HEK293 (cell line): ENCODE results near the gene RBP4.

ENCODE experiments used
- CTCF ChIA-PET: fragments of 350-600 bp; formaldehyde crosslinking; extraction: SDS; loops from one replicate; lab custom pipeline; 2021; ENCODE audit warnings: antibody characterized with exemption; lab: Yijun Ruan, JAX
- POLR2A ChIA-PET: fragments of 300-600 bp; formaldehyde crosslinking; extraction: SDS; loops from one replicate; lab custom pipeline; 2020; ENCODE audit warnings: antibody characterized with exemption, inconsistent platforms; lab: Yijun Ruan, JAX
- H3K27ac ChIP-seq: fragments of 200-500 bp; sonication (Bioruptor generic); 2 replicates; pipeline ENCODE4 v1.5.1; 2014; ENCODE audit warnings: low read depth, low read length, control low read depth, inconsistent platforms; ENCODE audit errors: extremely low read depth
- H3K36me3 ChIP-seq, 2 experiments: fragments of 200-500 bp in 1 of 2; sonication (Bioruptor generic) in 1 of 2; 1 replicate in 1 of 2; 2 replicates in 1 of 2; pipeline ENCODE4 v1.5.1; 2014 to 2017; ENCODE audit warnings: inconsistent platforms in 2 of 2, low read length in 2 of 2; ENCODE audit not compliant: control insufficient read depth in 2 of 2, insufficient read depth in 1 of 2
- H3K4me1 ChIP-seq: fragments of 200-500 bp; sonication (Bioruptor generic); 2 replicates; pipeline ENCODE4 v1.5.1; 2014; ENCODE audit warnings: mild to moderate bottlenecking, low read length, inconsistent platforms; ENCODE audit not compliant: control insufficient read depth, insufficient read depth
- H3K4me3 ChIP-seq: 2 replicates; pipeline ENCODE4 v1.5.1; 2011; ENCODE audit warnings: low read depth, mild to moderate bottlenecking, control low read depth, low read length, moderate library complexity
- H3K9me3 ChIP-seq: fragments of 200-500 bp; sonication (Bioruptor generic); 2 replicates; pipeline ENCODE4 v1.5.1; 2014; ENCODE audit warnings: low read depth, low read length, inconsistent platforms; ENCODE audit not compliant: control insufficient read depth, insufficient read depth
- TRIM28 ChIP-seq: IDR thresholded peaks from 2 replicates; pipeline ENCODE4 v1.6.1; 2011; ENCODE audit warnings: low read length, control low read depth, borderline replicate concordance
- ZNF138 ChIP-seq: fragments of 450-650 bp; formaldehyde crosslinking; IDR thresholded peaks from 2 replicates; pipeline ENCODE4 v1.5.1; 2016; ENCODE audit warnings: missing biosample characterization, missing genetic modification characterization, borderline replicate concordance
- ZNF155 ChIP-seq: fragments of 450-650 bp; formaldehyde crosslinking; IDR thresholded peaks from 2 replicates; pipeline ENCODE4 v1.5.1; 2016; ENCODE audit warnings: missing biosample characterization, missing genetic modification characterization
- ZNF341 ChIP-seq: fragments of 450-650 bp; formaldehyde crosslinking; IDR thresholded peaks from 2 replicates; pipeline ENCODE4; 2016; ENCODE audit warnings: low read depth, missing biosample characterization, missing genetic modification characterization
- ZNF350 ChIP-seq: fragments of 450-650 bp; formaldehyde crosslinking; IDR thresholded peaks from 2 replicates; pipeline ENCODE4 v1.5.0; 2017; ENCODE audit warnings: missing biosample characterization, mild to moderate bottlenecking, missing genetic modification characterization
- ZNF366 ChIP-seq: fragments of 450-650 bp; formaldehyde crosslinking; conservative IDR thresholded peaks from 2 replicates; pipeline ENCODE4 v1.5.1; 2016; ENCODE audit warnings: missing biosample characterization, missing genetic modification characterization
- ZNF433 ChIP-seq: fragments of 450-650 bp; formaldehyde crosslinking; IDR thresholded peaks from 2 replicates; pipeline ENCODE4 v1.5.1; 2016; ENCODE audit warnings: missing biosample characterization, missing genetic modification characterization, low read depth
- ZNF514 ChIP-seq: fragments of 450-650 bp; formaldehyde crosslinking; IDR thresholded peaks from 2 replicates; pipeline ENCODE4 v1.5.1; 2016; ENCODE audit warnings: missing biosample characterization, missing genetic modification characterization
- ZNF558 ChIP-seq: fragments of 450-650 bp; formaldehyde crosslinking; IDR thresholded peaks from 2 replicates; pipeline ENCODE4 v1.5.1; 2016; ENCODE audit warnings: missing biosample characterization, missing genetic modification characterization
- ZNF561 ChIP-seq: fragments of 450-650 bp; IDR thresholded peaks from 2 replicates; pipeline ENCODE4 v1.5.1; 2018; ENCODE audit warnings: missing biosample characterization, missing genetic modification characterization, borderline replicate concordance
- ZNF571 ChIP-seq: fragments of 450-650 bp; formaldehyde crosslinking; IDR thresholded peaks from 2 replicates; pipeline ENCODE4 v1.5.0; 2017; ENCODE audit warnings: missing biosample characterization, missing genetic modification characterization
- ZNF623 ChIP-seq: fragments of 450-650 bp; formaldehyde crosslinking; IDR thresholded peaks from 2 replicates; pipeline ENCODE4 v1.5.1; 2016; ENCODE audit warnings: missing biosample characterization, missing genetic modification characterization
- ZNF837 ChIP-seq: fragments of 450-650 bp; formaldehyde crosslinking; IDR thresholded peaks from 2 replicates; pipeline ENCODE4 v1.5.1; 2016; ENCODE audit warnings: missing biosample characterization, missing genetic modification characterization
- ZXDB ChIP-seq: fragments of 450-650 bp; formaldehyde crosslinking; IDR thresholded peaks from 2 replicates; pipeline ENCODE4 v1.5.1; 2016; ENCODE audit warnings: missing biosample characterization, missing genetic modification characterization
- TF ChIP-seq, protein P1 (sequence below): fragments of 450-650 bp; formaldehyde crosslinking; IDR thresholded peaks from 2 replicates; pipeline ENCODE4 v1.5.1; 2016; ENCODE audit warnings: missing biosample characterization, missing genetic modification characterization
- TF ChIP-seq, protein P2 (sequence below): fragments of 450-650 bp; formaldehyde crosslinking; IDR thresholded peaks from 2 replicates; pipeline ENCODE4 v1.5.1; 2016; ENCODE audit warnings: missing biosample characterization, missing genetic modification characterization
- TF ChIP-seq, protein P3 (sequence below): fragments of 450-650 bp; formaldehyde crosslinking; IDR thresholded peaks from 2 replicates; pipeline ENCODE4 v1.5.1; 2016; ENCODE audit warnings: missing biosample characterization, missing genetic modification characterization, borderline replicate concordance
- TF ChIP-seq, protein P4 (sequence below): fragments of 450-650 bp; formaldehyde crosslinking; IDR thresholded peaks from 2 replicates; pipeline ENCODE4 v1.5.1; 2016; ENCODE audit warnings: missing biosample characterization, missing genetic modification characterization
- TF ChIP-seq, protein P5 (sequence below): fragments of 450-650 bp; formaldehyde crosslinking; IDR thresholded peaks from 2 replicates; pipeline ENCODE4 v1.5.1; 2016; ENCODE audit warnings: missing biosample characterization, missing genetic modification characterization

RBP4 gene

DNA sequence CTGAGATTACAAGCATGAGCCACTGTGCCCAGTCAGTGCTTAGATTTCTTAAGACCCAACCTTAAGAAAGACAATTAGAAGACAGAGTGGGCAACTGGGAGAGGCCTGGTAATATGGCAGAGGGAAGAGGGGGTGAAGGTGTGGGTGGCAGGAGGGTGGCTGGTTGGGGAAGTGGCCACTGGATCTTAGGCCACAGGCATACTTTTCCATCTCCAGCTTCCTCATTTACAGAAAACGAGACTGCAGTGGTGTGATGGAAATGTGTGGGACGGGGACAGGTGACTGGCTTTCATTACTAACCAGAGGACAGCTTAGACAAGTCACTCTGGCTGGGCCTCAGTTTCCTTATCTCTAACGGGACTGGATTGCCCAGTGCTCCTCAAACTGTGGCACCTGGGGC, 35.6 kb downstream of the RBP4 start:
- TF ChIP-seq ZNF561 (tag by site-specific recombination) (no peak), ZNF514 (tag by site-specific recombination) (no peak), ZNF366 (no peak), ZNF433 (no peak), ZXDB (no peak), TRIM28 (no peak), ZNF341 (no peak), ZNF138 (tag by site-specific recombination) (no peak), ZNF558 (tag by site-specific recombination) (no peak), ZNF155 (tag by site-specific recombination) (no peak), ZNF350 (tag by site-specific recombination) (no peak), ZNF623 (no peak), ZNF837 (tag by site-specific recombination) (no peak), ZNF571 (tag by site-specific recombination) (no peak)
- TF ChIP-seq, protein P1, sequence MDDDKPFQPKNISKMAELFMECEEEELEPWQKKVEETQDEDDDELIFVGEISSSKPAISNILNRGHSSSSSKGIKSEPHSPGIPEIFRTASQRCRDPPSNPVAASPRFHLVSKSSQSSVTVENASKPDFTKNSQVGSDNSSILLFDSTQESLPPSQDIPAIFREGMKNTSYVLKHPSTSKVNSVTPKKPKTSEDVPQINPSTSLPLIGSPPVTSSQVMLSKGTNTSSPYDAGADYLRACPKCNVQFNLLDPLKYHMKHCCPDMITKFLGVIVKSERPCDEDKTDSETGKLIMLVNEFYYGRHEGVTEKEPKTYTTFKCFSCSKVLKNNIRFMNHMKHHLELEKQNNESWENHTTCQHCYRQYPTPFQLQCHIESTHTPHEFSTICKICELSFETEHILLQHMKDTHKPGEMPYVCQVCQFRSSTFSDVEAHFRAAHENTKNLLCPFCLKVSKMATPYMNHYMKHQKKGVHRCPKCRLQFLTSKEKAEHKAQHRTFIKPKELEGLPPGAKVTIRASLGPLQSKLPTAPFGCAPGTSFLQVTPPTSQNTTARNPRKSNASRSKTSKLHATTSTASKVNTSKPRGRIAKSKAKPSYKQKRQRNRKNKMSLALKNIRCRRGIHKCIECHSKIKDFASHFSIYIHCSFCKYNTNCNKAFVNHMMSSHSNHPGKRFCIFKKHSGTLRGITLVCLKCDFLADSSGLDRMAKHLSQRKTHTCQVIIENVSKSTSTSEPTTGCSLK = no peak
- TF ChIP-seq, protein P2, sequence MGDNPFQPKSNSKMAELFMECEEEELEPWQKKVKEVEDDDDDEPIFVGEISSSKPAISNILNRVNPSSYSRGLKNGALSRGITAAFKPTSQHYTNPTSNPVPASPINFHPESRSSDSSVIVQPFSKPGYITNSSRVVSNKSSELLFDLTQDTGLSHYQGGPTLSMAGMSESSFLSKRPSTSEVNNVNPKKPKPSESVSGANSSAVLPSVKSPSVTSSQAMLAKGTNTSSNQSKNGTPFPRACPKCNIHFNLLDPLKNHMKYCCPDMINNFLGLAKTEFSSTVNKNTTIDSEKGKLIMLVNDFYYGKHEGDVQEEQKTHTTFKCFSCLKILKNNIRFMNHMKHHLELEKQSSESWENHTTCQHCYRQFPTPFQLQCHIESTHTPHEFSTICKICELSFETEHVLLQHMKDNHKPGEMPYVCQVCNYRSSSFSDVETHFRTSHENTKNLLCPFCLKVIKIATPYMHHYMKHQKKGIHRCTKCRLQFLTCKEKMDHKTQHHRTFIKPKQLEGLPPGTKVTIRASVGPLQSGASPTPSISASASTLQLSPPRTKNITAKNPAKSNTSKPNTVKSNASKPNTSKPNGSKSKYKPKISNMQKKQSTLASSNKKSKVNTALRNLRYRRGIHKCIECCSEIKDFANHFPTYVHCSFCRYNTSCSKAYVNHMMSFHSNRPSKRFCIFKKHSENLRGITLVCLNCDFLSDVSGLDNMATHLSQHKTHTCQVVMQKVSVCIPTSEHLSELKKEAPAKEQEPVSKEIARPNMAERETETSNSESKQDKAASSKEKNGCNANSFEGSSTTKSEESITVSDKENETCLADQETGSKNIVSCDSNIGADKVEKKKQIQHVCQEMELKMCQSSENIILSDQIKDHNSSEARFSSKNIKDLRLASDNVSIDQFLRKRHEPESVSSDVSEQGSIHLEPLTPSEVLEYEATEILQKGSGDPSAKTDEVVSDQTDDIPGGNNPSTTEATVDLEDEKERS (tag by site-specific recombination) = no peak
- TF ChIP-seq, protein P3, sequence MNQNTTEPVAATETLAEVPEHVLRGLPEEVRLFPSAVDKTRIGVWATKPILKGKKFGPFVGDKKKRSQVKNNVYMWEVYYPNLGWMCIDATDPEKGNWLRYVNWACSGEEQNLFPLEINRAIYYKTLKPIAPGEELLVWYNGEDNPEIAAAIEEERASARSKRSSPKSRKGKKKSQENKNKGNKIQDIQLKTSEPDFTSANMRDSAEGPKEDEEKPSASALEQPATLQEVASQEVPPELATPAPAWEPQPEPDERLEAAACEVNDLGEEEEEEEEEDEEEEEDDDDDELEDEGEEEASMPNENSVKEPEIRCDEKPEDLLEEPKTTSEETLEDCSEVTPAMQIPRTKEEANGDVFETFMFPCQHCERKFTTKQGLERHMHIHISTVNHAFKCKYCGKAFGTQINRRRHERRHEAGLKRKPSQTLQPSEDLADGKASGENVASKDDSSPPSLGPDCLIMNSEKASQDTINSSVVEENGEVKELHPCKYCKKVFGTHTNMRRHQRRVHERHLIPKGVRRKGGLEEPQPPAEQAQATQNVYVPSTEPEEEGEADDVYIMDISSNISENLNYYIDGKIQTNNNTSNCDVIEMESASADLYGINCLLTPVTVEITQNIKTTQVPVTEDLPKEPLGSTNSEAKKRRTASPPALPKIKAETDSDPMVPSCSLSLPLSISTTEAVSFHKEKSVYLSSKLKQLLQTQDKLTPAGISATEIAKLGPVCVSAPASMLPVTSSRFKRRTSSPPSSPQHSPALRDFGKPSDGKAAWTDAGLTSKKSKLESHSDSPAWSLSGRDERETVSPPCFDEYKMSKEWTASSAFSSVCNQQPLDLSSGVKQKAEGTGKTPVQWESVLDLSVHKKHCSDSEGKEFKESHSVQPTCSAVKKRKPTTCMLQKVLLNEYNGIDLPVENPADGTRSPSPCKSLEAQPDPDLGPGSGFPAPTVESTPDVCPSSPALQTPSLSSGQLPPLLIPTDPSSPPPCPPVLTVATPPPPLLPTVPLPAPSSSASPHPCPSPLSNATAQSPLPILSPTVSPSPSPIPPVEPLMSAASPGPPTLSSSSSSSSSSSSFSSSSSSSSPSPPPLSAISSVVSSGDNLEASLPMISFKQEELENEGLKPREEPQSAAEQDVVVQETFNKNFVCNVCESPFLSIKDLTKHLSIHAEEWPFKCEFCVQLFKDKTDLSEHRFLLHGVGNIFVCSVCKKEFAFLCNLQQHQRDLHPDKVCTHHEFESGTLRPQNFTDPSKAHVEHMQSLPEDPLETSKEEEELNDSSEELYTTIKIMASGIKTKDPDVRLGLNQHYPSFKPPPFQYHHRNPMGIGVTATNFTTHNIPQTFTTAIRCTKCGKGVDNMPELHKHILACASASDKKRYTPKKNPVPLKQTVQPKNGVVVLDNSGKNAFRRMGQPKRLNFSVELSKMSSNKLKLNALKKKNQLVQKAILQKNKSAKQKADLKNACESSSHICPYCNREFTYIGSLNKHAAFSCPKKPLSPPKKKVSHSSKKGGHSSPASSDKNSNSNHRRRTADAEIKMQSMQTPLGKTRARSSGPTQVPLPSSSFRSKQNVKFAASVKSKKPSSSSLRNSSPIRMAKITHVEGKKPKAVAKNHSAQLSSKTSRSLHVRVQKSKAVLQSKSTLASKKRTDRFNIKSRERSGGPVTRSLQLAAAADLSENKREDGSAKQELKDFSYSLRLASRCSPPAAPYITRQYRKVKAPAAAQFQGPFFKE (tag by site-specific recombination) = no peak
- TF ChIP-seq, protein P4, sequence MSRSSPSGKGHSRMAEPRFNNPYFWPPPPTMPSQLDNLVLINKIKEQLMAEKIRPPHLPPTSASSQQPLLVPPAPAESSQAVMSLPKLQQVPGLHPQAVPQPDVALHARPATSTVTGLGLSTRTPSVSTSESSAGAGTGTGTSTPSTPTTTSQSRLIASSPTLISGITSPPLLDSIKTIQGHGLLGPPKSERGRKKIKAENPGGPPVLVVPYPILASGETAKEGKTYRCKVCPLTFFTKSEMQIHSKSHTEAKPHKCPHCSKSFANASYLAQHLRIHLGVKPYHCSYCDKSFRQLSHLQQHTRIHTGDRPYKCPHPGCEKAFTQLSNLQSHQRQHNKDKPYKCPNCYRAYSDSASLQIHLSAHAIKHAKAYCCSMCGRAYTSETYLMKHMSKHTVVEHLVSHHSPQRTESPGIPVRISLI (tag by site-specific recombination) = no peak
- TF ChIP-seq, protein P5, sequence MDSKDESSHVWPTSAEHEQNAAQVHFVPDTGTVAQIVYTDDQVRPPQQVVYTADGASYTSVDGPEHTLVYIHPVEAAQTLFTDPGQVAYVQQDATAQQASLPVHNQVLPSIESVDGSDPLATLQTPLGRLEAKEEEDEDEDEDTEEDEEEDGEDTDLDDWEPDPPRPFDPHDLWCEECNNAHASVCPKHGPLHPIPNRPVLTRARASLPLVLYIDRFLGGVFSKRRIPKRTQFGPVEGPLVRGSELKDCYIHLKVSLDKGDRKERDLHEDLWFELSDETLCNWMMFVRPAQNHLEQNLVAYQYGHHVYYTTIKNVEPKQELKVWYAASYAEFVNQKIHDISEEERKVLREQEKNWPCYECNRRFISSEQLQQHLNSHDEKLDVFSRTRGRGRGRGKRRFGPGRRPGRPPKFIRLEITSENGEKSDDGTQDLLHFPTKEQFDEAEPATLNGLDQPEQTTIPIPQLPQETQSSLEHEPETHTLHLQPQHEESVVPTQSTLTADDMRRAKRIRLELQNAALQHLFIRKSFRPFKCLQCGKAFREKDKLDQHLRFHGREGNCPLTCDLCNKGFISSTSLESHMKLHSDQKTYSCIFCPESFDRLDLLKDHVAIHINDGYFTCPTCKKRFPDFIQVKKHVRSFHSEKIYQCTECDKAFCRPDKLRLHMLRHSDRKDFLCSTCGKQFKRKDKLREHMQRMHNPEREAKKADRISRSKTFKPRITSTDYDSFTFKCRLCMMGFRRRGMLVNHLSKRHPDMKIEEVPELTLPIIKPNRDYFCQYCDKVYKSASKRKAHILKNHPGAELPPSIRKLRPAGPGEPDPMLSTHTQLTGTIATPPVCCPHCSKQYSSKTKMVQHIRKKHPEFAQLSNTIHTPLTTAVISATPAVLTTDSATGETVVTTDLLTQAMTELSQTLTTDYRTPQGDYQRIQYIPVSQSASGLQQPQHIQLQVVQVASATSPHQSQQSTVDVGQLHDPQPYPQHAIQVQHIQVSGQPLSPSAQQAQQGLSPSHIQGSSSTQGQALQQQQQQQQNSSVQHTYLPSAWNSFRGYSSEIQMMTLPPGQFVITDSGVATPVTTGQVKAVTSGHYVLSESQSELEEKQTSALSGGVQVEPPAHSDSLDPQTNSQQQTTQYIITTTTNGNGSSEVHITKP = no peak
- CTCF ChIA-PET = interaction anchor here (0.6 to 3.7 kb wide), 4 partner anchors 11 to 116 kb away, joined by 3 to 21 read pairs (median 4); no protein-coding TSS in a partner anchor
- no peak overlapping the region for H3K27ac ChIP-seq
- POLR2A ChIA-PET = no interaction called here
- no peaks in the 10 kb centered on the region for H3K36me3 ChIP-seq
- H3K9me3 ChIP-seq = no peaks in the 10 kb centered on the region
- no peak overlapping the region for H3K4me3 ChIP-seq
- no peaks in the 10 kb centered on the region for H3K4me1 ChIP-seq
